Testis (tissue), 5 donors: Measurements from ENCODE around the gene CHML. TPM values are rescaled to one million over a fixed set of nuclear protein-coding genes. Genes with fewer than 3 reads are reported as not detected.
"Not testable (repeated sequence)": the region's sequence is repeated elsewhere in the genome, so short reads cannot be mapped to it uniquely, and the experiment has no call there.

Experiments used
- DNase-seq: peaks from one replicate; pipeline ENCODE4 v3.0.0-alpha.2; 2019
- H3K27ac ChIP-seq, 2 donors: fragments of 200-600 bp; sonication (generic); one replicate each; pipeline ENCODE4 v1.5.1; 2019
- H3K27me3 ChIP-seq: fragments of 200-600 bp; sonication (generic); one replicate; pipeline ENCODE4 v1.5.1; 2019
- H3K36me3 ChIP-seq: fragments of 200-600 bp; sonication (generic); one replicate; pipeline ENCODE4 v1.5.1; 2017; ENCODE audit warnings: low read depth; ENCODE audit errors: missing control alignments
- H3K4me1 ChIP-seq: fragments of 200-600 bp; sonication (generic); one replicate; pipeline ENCODE4 v1.5.1; 2019
- H3K4me3 ChIP-seq, 2 donors: fragments of 200-600 bp; sonication (generic); one replicate each; pipeline ENCODE4 v1.5.1; 2017 to 2019
- H3K9me3 ChIP-seq: fragments of 200-600 bp; sonication (generic); one replicate; pipeline ENCODE4 v1.5.1; 2017
- CTCF ChIP-seq, 3 experiments: fragments of 450-650 bp in 2 of 3; fragments of 200-600 bp in 1 of 3; sonication (generic) in 1 of 3; IDR thresholded peaks; one replicate each; pipeline ENCODE4 v1.5.1; 2016 to 2019; ENCODE audit warnings: antibody characterized with exemption in 3 of 3, mild to moderate bottlenecking in 2 of 3, moderate library complexity in 1 of 3
- POLR2A ChIP-seq: fragments of 450-650 bp; IDR thresholded peaks from one replicate; pipeline ENCODE4 v1.6.1; 2017; ENCODE audit warnings: antibody characterized with exemption, mild to moderate bottlenecking, moderate library complexity
- WGBS, 2 donors: methylation state at CpG; one replicate each; pipeline ENCODE4 v1.1.5; 2018; 5-methylcytosine and 5-hydroxymethylcytosine counted together
- intact Hi-C: fragments of 100-400 bp; cut with DNase I; formaldehyde crosslinking; loops from one replicate; pipeline ENCODE4 v1.15.1; 2023; ENCODE audit warnings: low total_unique reads
- long read RNA-seq, 2 donors: transcript quantifications; one replicate each; lab custom pipeline, GENCODE V29; 2026
- polyA plus RNA-seq: library from polyadenylated mRNA; stranded (reverse); fragments of 350-450 nt; fragmentation: Illumina TruSeq; extraction: RNeasy Lipid Tissue Mini Kit (QIAGEN cat#74804); gene quantifications from one replicate; pipeline ENCODE4 v1.2.3, GENCODE V29; 2014; ENCODE audit warnings: low read depth, low replicate concordance; ENCODE audit not compliant: insufficient read depth
- total RNA-seq, 2 donors: library from RNA; depleted of rRNA; stranded (reverse); fragments of >200 nt; gene quantifications; one replicate each; pipeline ENCODE4 v1.2.3, GENCODE V29; 2016

The CHML gene
- total RNA-seq (10 to 100 TPM; 20.0 to 26.2 TPM), polyA plus RNA-seq (5.8 TPM)
- long read RNA-seq, donor 1, full-length matches to known transcripts = 13 of 13 reads
- long read RNA-seq, donor 1, partial matches to known transcripts = 0 of 13 reads
- long read RNA-seq, donor 1, other reads (novel, unspliced or antisense) = 0 of 13 reads
- long read RNA-seq, donor 2, full-length matches to known transcripts = 9 of 9 reads
- long read RNA-seq, donor 2, partial matches to known transcripts = 0 of 9 reads
- long read RNA-seq, donor 2, other reads (novel, unspliced or antisense) = 0 of 9 reads

- TF ChIP-seq CTCF (IDR thresholded peaks at IDR 0.05) (no peak), POLR2A (peak; percentile 46)
- Histone ChIP-seq H3K36me3 (no peaks in the 10 kb centered on the region), H3K27ac (peak within 1 kb of the TSS; percentile 81 to 87), H3K4me1 (peaks cover 13% of the 10 kb centered on the region), H3K27me3 (no peaks in the 10 kb centered on the region), H3K9me3 (no peaks in the 10 kb centered on the region), H3K4me3 (peak within 1 kb of the TSS; percentile 83 to 95)
- peak; percentile 95 for DNase-seq
- intact Hi-C loops = no loop called here
- WGBS, 2 donors = 9 to 33% methylated on average over 9 to 39 of the region's 81 CpGs
Observed at GRCh38 chr1:241640149-241640866, at the start of gene CHML, which contains the start of gene OPN3. Gene CHML, minus strand, starts transcription at chr1:241640369. Its CDS starts 4,603 bp downstream, at chr1:241635766. Gene OPN3, minus strand, starts transcription at chr1:241640369. Its CDS starts 115 bp downstream, at chr1:241640254.

GRCh38 chr1:241688940-241689368, 48.8 kb upstream of the CHML start:
- Histone ChIP-seq H3K27ac (peak overlapping the region; percentile 11 to 41), H3K36me3 (no peaks in the 10 kb centered on the region), H3K9me3 (no peaks in the 10 kb centered on the region), H3K4me3 (no peak overlapping the region), H3K27me3 (no peaks in the 10 kb centered on the region), H3K4me1 (no peaks in the 10 kb centered on the region)
- TF ChIP-seq CTCF (IDR thresholded peaks at IDR 0.05) = no peak
- no peak for TF ChIP-seq POLR2A
- DNase-seq = no peak
- intact Hi-C loops = no loop called here
- WGBS, 2 donors = 55 to 58% methylated on average over 2 of the region's 2 CpGs

- H3K4me1 ChIP-seq = no peaks in the 10 kb centered on the region
- no peak for DNase-seq
- TF ChIP-seq CTCF (IDR thresholded peaks at IDR 0.05) (no peak), POLR2A (no peak)
- no peaks in the 10 kb centered on the region for H3K36me3 ChIP-seq
- no peaks in the 10 kb centered on the region for H3K27me3 ChIP-seq
- no peaks in the 10 kb centered on the region for H3K9me3 ChIP-seq
- no peak overlapping the region for H3K4me3 ChIP-seq
- no peak overlapping the region for H3K27ac ChIP-seq
- intact Hi-C loops = no loop called here
- 92 to 96% methylated on average over 1 of the region's 1 CpG for WGBS, 2 donors
Observed at GRCh38 chr1:241684108-241684507, 43.9 kb upstream of the CHML start.

GRCh38 chr1:241682921-241683320, 42.8 kb upstream of the CHML start:
- H3K27me3 ChIP-seq = no peaks in the 10 kb centered on the region
- H3K4me1 ChIP-seq = no peaks in the 10 kb centered on the region
- TF ChIP-seq POLR2A = no peak
- TF ChIP-seq CTCF (IDR thresholded peaks at IDR 0.05) = no peak
- intact Hi-C loops = no loop called here
- H3K27ac ChIP-seq = no peak overlapping the region
- H3K4me3 ChIP-seq = no peak overlapping the region
- no peaks in the 10 kb centered on the region for H3K36me3 ChIP-seq
- WGBS, 2 donors = 94 to 96% methylated on average over 2 of the region's 2 CpGs
- no peak for DNase-seq
- no peaks in the 10 kb centered on the region for H3K9me3 ChIP-seq

GRCh38 chr1:241681861-241682448, 41.8 kb upstream of the CHML start:
- H3K9me3 ChIP-seq, H3K27me3 ChIP-seq, H3K4me3 ChIP-seq, DNase-seq, H3K36me3 ChIP-seq, H3K27ac ChIP-seq, H3K4me1 ChIP-seq, intact Hi-C loops: not testable (repeated sequence)
- 68 to 79% methylated on average over 4 of the region's 4 CpGs for WGBS, 2 donors
